ENCODE measurements around the gene FSCN2. TPM values are rescaled to one million over a fixed set of nuclear protein-coding genes. Genes with fewer than 3 reads are reported as not detected.

The FSCN2 gene
- total RNA-seq, 2 donors from 2014 or later: 1.0 to 2.2 TPM

DNA sequence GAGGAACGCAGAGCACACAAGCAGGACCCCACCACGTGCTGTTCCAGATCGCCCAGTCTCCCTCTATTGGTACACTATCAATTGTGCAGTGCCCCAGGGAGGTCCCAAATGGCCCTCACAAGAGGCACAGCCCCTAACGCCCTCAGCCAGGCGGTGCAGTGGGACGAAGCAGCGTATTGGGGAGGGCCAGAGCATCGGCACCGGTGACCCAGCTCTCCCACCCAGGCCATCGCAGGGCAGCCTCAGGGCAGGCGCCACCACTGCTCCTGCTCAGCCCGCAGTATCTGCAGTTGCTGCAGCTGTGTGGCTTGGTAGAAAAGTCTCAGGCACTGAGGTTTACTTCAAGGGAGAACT, 29.9 kb downstream of the FSCN2 start:
- no peak overlapping the region for H3K27ac ChIP-seq
- intact Hi-C loops (cut with DNase I): loop anchor here (5.0 kb wide), 1 partner anchor 39 kb away; no protein-coding TSS in a partner anchor
- TF ChIP-seq, protein P1, sequence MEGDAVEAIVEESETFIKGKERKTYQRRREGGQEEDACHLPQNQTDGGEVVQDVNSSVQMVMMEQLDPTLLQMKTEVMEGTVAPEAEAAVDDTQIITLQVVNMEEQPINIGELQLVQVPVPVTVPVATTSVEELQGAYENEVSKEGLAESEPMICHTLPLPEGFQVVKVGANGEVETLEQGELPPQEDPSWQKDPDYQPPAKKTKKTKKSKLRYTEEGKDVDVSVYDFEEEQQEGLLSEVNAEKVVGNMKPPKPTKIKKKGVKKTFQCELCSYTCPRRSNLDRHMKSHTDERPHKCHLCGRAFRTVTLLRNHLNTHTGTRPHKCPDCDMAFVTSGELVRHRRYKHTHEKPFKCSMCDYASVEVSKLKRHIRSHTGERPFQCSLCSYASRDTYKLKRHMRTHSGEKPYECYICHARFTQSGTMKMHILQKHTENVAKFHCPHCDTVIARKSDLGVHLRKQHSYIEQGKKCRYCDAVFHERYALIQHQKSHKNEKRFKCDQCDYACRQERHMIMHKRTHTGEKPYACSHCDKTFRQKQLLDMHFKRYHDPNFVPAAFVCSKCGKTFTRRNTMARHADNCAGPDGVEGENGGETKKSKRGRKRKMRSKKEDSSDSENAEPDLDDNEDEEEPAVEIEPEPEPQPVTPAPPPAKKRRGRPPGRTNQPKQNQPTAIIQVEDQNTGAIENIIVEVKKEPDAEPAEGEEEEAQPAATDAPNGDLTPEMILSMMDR (IDR thresholded peaks at IDR 0.05): no peak
- no peaks in the 10 kb centered on the region for H3K27me3 ChIP-seq
- H3K4me3 ChIP-seq: no peak overlapping the region
- peaks cover 10% of the 10 kb centered on the region for H3K4me1 ChIP-seq
- H3K9ac ChIP-seq (ENCODE audit: low read depth in 2 of 2, low read length in 2 of 2): no peak overlapping the region
- no peaks in the 10 kb centered on the region for H3K9me3 ChIP-seq
- DNase-seq: no peak
- H3K36me3 ChIP-seq: peaks cover 10% of the 10 kb centered on the region

DNA sequence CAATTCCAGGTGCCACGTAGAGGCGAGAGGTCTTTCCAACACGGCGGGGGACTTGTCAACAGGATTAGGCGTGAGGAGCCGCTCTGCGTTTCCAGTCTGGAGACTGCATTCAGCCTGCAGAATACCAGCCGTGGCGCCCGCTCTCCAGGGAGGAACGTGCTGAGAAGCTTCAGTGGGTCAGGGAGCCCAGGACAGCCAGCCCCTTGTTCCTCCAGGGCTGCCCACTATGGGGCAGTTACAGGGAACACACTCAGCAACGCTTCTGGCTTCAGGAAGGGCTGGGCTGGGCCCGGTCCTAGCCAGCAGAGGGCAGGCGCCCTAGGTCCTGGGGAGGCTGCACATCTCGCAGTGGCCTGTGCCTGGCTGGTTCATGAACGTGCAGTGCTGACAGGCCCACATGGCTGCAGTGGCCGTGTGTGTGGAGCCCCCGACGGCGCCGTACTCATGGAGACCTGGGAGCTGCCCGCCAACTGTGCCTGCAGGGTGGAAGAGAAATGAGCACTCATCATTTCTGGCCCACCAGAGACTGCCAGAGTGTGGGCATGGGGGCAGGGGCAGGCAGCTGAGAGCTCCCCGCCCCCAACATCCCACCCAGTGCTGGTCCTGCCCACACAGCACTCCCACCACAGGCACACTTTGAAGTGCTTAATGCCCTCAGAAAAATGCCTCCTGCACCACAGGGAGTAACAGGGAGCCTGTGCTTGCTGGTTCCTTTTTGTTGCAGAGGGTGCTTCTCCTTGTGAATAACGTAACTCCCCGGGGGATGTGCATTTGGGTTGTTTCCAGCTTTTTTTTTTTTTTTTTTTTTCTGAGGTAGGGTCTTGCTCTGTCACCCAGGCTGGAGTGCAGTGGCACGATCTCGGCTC, 31.0 kb downstream of the FSCN2 start:
- no peak overlapping the region for H3K27ac ChIP-seq
- H3K36me3 ChIP-seq: peaks cover 15% of the 10 kb centered on the region
- H3K4me1 ChIP-seq: no peaks in the 10 kb centered on the region
- intact Hi-C loops (cut with DNase I): loop anchor here (5.0 kb wide), 1 partner anchor 38 kb away; no protein-coding TSS in a partner anchor
- H3K9me3 ChIP-seq: no peaks in the 10 kb centered on the region
- DNase-seq: no peak
- no peak overlapping the region for H3K4me3 ChIP-seq
- no peaks in the 10 kb centered on the region for H3K27me3 ChIP-seq
- TF ChIP-seq, protein P1 (IDR thresholded peaks at IDR 0.05): no peak
- no peak overlapping the region for H3K9ac ChIP-seq (ENCODE audit: low read depth in 2 of 2, low read length in 2 of 2)

DNA sequence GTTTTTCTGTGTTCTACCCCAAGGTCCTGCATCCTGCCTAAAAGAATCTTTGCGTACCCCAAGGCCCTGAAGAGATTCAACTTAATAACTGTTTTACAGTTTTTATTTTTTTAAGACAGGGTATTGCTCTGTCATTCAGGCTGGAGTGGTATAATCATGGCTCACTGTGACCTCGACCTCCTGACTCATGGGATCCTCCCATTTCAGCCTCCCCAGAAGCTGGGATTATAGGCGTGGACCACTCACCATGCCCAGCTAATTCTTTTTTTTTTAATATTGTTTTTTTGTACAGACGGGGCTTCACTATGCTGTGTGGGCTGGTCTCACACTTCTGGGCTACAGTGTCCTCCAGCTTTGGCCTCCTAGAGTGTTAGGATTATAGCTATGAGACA, 33.3 kb downstream of the FSCN2 start:
- DNase-seq: no peak
- H3K4me3 ChIP-seq: no peak overlapping the region
- H3K27me3 ChIP-seq: no peaks in the 10 kb centered on the region
- TF ChIP-seq, protein P1 (IDR thresholded peaks at IDR 0.05): no peak
- H3K27ac ChIP-seq: no peak overlapping the region
- intact Hi-C loops (cut with DNase I): no loop called here
- peaks cover 3% of the 10 kb centered on the region for H3K4me1 ChIP-seq
- H3K36me3 ChIP-seq: peaks cover 31% of the 10 kb centered on the region
- no peaks in the 10 kb centered on the region for H3K9me3 ChIP-seq
- no peak overlapping the region for H3K9ac ChIP-seq (ENCODE audit: low read depth in 2 of 2, low read length in 2 of 2)

DNA sequence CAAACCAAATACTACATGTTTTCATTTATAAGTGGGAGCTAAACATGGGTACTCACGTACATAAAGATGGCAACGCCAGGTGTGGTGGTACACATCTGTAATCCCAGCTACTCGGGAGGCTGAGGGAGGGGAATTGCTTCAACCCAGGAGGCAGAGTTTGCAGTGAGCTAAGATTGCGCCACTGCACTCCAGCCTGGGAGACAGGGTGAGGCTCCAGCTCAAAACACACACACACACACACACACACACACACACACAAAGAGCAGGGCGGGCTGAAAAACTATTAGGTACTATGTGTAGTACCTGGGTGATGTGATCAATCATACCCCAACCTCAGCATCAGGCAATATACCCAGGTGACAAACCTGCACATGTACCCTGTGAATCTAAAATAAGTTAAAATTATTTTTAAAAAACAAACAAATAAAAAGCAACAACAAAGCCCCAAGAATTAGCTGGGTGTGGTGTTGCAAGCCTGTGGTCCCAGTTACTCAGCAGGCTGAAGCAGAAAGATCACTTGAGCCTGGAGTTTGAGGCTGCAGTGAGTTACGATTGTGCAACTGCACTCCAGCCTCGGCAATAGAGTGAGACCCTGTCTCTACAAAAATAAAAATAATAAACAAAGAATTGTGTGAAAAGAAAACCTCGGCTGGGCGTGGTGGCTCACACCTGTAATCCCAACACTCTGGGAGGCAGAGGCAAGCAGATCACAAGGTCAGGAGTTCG, 35.8 kb downstream of the FSCN2 start:
- TF ChIP-seq, protein P1 (IDR thresholded peaks at IDR 0.05): no peak
- Histone ChIP-seq H3K4me1 (peaks cover 14% of the 10 kb centered on the region), H3K9ac (ENCODE audit: low read depth in 2 of 2, low read length in 2 of 2) (no peak overlapping the region), H3K36me3 (peaks cover 23% of the 10 kb centered on the region), H3K9me3 (no peaks in the 10 kb centered on the region), H3K4me3 (no peak overlapping the region), H3K27me3 (no peaks in the 10 kb centered on the region), H3K27ac (no peak overlapping the region)
- intact Hi-C loops (cut with DNase I): no loop called here
- DNase-seq: no peak

DNA sequence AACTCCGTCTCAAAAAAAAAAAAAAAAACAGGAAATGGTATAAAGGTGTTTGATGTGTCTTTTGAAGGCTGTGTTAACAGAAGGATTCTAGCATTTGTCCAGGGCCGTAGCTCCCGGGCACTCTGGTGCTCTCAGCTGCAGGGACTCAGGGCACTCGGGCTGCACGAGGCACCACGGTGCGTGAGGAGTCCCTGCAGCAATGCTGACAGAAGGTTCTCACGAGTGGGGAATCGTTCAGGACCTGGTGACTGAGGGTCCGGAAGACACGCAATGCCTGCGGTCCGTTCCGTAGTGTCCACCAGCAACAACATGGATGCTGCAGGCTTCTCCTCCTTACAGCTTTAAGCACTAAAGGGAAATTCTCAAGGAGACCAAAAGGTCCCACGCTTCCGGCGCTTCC, 36.6 kb downstream of the FSCN2 start:
- DNase-seq: no peak
- intact Hi-C loops (cut with DNase I): no loop called here
- no peak overlapping the region for H3K9ac ChIP-seq (ENCODE audit: low read depth in 2 of 2, low read length in 2 of 2)
- no peak overlapping the region for H3K4me3 ChIP-seq
- H3K27ac ChIP-seq: no peak overlapping the region
- no peaks in the 10 kb centered on the region for H3K27me3 ChIP-seq
- H3K36me3 ChIP-seq: peaks cover 21% of the 10 kb centered on the region
- H3K9me3 ChIP-seq: no peaks in the 10 kb centered on the region
- TF ChIP-seq, protein P1 (IDR thresholded peaks at IDR 0.05): no peak
- peaks cover 14% of the 10 kb centered on the region for H3K4me1 ChIP-seq

All from colonic mucosa (tissue), 4 donors.